ENCODE measurements around the gene ABHD6.

Gene ABHD6

DNA sequence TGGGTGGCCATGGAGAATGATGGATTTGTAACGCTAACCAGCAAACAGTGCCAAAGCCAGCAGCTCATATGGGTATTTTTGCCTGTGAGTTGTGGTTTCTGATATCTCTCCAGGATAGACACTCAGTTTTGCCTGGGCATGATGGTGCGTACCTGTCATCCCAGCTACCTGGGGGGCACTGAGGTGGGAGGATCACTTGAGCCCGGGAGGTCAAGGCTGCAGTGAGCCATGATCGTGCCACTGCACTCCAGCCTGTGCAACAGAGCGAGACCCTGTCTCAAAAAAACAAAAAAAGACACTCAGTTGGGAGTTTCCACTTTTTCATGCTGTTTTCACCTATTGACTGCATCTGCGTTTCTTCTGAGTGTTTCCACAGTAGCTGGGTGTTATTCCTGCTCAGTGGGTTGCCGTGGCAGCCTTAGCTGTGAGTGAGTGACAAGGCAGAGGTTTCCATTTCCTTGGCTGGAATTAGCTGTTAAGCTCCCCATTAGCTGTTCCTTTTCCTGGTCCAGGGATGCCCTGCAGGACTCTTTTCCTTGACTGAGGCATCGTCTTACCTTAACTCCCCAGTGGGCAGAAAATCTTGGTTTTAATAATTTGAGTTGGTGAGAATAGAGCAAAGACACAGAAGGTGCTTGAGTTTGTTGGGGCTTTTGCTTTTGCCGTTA, 54.2 kb downstream of the ABHD6 start:
- no peak for DNase-seq (ENCODE audit: low read depth)
- no peak overlapping the region for H3K4me3 ChIP-seq (ENCODE audit: low read length)
- TF ChIP-seq CTCF (conservative IDR thresholded peaks at IDR 0.05; ENCODE audit: low read depth, low read length) = no peak

DNA sequence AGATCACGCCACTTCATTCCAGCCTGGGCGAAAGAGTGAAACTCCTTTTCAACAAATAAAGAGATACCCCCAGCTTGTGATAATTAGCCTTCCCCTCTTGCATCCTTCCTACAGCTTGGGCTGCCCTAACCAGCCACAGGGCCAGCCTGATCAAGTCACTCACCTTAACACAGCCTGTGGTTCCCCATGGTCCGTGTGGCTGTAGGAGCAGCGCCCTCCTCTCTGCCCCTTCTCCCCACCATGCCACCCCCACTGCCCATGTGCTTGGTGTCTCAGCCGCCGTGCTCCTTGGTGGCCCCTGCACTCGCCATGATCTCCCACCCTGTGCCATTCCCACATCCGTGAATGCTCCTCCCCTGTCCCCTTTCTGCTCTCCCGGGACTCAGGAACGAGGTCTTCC, 55.3 kb downstream of the ABHD6 start:
- no peak for TF ChIP-seq CTCF (conservative IDR thresholded peaks at IDR 0.05; ENCODE audit: low read depth, low read length)
- no peak overlapping the region for H3K4me3 ChIP-seq (ENCODE audit: low read length)
- DNase-seq (ENCODE audit: low read depth) = no peak

DNA sequence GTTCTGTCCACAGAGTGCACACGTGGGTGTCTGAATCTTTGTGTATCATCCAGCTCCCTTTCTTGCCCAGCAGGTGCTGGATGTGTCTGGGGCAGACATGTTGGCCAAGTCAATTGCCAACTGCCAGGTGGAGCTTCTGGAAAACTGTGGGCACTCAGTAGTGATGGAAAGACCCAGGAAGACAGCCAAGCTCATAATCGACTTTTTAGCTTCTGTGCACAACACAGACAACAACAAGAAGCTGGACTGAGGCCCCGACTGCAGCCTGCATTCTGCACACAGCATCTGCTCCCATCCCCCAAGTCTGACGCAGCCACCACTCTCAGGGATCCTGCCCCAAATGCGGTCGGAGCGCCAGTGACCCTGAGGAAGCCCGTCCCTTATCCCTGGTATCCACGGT, 55.9 kb downstream of the ABHD6 start:
- H3K4me3 ChIP-seq (ENCODE audit: low read length) = no peak overlapping the region
- DNase-seq (ENCODE audit: low read depth) = no peak
- no peak for TF ChIP-seq CTCF (conservative IDR thresholded peaks at IDR 0.05; ENCODE audit: low read depth, low read length)

DNA sequence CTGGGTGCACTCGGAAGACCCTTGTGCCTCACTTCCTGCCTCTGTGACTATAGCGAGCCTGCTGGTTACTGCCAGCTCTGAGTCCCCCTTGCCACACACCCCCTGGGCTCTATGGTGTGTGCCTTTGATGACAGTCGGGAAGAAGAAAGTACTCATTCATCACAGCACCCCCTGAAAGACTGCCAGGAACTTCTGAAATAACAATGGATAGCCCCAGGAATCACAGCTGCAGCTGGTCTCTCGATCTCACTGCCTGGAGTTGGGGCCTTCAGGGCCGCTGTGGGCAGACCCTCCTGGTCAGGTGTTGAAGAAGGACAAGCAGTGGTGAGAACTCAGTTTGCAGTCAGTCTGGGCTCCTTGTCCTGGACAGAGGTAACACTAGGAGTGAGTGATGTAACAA, 58.7 kb downstream of the ABHD6 start:
- H3K4me3 ChIP-seq (ENCODE audit: low read length) = no peak overlapping the region
- no peak for DNase-seq (ENCODE audit: low read depth)
- no peak for TF ChIP-seq CTCF (conservative IDR thresholded peaks at IDR 0.05; ENCODE audit: low read depth, low read length)

DNA sequence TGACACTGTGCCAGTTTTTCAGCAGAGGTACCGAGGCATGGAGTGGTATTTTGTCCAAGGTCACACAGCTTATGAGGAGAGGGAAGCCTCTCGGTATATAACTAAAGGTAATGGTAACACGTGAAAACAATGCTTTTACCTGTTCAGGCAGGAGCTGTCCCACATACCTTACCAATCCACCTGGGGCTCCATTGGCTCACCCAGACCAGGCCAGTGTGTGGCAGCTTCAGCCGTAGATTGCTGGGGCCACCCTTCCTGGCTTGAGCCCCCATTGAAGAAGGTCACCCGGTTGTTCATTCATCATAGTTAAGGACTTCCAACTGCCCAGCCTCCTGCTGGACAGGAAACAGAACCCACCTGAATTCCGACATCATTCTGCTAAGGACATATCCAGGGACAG, 59.3 kb downstream of the ABHD6 start:
- no peak for TF ChIP-seq CTCF (conservative IDR thresholded peaks at IDR 0.05; ENCODE audit: low read depth, low read length)
- no peak for DNase-seq (ENCODE audit: low read depth)
- no peak overlapping the region for H3K4me3 ChIP-seq (ENCODE audit: low read length)

GRCh38 chr3:58298190-58298589, 60.6 kb downstream of the ABHD6 start:
- no peak for TF ChIP-seq CTCF (conservative IDR thresholded peaks at IDR 0.05; ENCODE audit: low read depth, low read length)
- no peak overlapping the region for H3K4me3 ChIP-seq (ENCODE audit: low read length)
- no peak for DNase-seq (ENCODE audit: low read depth)

GRCh38 chr3:58299075-58299474, 61.5 kb downstream of the ABHD6 start:
- H3K4me3 ChIP-seq (ENCODE audit: low read length) = no peak overlapping the region
- DNase-seq (ENCODE audit: low read depth) = no peak
- TF ChIP-seq CTCF (conservative IDR thresholded peaks at IDR 0.05; ENCODE audit: low read depth, low read length) = no peak
